DMS79 treated with DMSO at 0.1 percent for 48 hours (cell line): ENCODE data around the gene RPRD2.
"Not testable (repeated sequence)": the region's sequence is repeated elsewhere in the genome, so short reads cannot be mapped to it uniquely, and the experiment has no call there.

Experiments
- DNase-seq: peaks from one replicate; lab custom pipeline; 2025; lab: John Stamatoyannopoulos, UW

RPRD2 gene

GRCh38 chr1:150389650-150390049, 25.7 kb downstream of the RPRD2 start:
- no peak for DNase-seq

GRCh38 chr1:150392627-150393026, 28.7 kb downstream of the RPRD2 start:
- DNase-seq, result no peak

GRCh38 chr1:150395115-150395514, 31.2 kb downstream of the RPRD2 start:
- not testable (repeated sequence) for DNase-seq

GRCh38 chr1:150397392-150398032, 33.6 kb downstream of the RPRD2 start:
- no peak for DNase-seq

GRCh38 chr1:150404465-150404864, 40.5 kb downstream of the RPRD2 start:
- no peak for DNase-seq

GRCh38 chr1:150405660-150406059, 41.7 kb downstream of the RPRD2 start:
- no peak for DNase-seq

- DNase-seq, result no peak
Observed at GRCh38 chr1:150406483-150406882, 42.5 kb downstream of the RPRD2 start.

- DNase-seq, result no peak
Observed at GRCh38 chr1:150407330-150407729, 43.4 kb downstream of the RPRD2 start.

- DNase-seq, result no peak
Observed at GRCh38 chr1:150408800-150409199, 44.9 kb downstream of the RPRD2 start.

GRCh38 chr1:150409504-150410362, 45.8 kb downstream of the RPRD2 start:
- no peak for DNase-seq

GRCh38 chr1:150410582-150411101, 46.7 kb downstream of the RPRD2 start:
- DNase-seq, result no peak

- DNase-seq, result no peak
Observed at GRCh38 chr1:150414592-150414991, 50.6 kb downstream of the RPRD2 start.

- no peak for DNase-seq
Observed at GRCh38 chr1:150415800-150416199, 51.9 kb downstream of the RPRD2 start.

- peak; percentile 82 for DNase-seq
Observed at GRCh38 chr1:150420560-150421265, 56.8 kb downstream of the RPRD2 start.

GRCh38 chr1:150422541-150422940, 58.6 kb downstream of the RPRD2 start:
- no peak for DNase-seq

- no peak for DNase-seq
Observed at GRCh38 chr1:150429805-150430204, 65.9 kb downstream of the RPRD2 start.

GRCh38 chr1:150441121-150441520, 77.2 kb downstream of the RPRD2 start:
- DNase-seq, result no peak

GRCh38 chr1:150444232-150444631, 80.3 kb downstream of the RPRD2 start:
- DNase-seq, result no peak

GRCh38 chr1:150456146-150456647, 92.2 kb downstream of the RPRD2 start:
- no peak for DNase-seq

- DNase-seq, result peak; percentile 57
Observed at GRCh38 chr1:150464422-150464826, 100.5 kb downstream of the RPRD2 start.

- DNase-seq, result no peak
Observed at GRCh38 chr1:150466964-150467363, 103.0 kb downstream of the RPRD2 start.

- DNase-seq, result no peak
Observed at GRCh38 chr1:150469291-150469690, 105.3 kb downstream of the RPRD2 start.
